HL-60 (cell line): ENCODE results near the gene BCL2L12.

Experiments
- DNase-seq, 2 experiments: peaks; one replicate each; pipeline ENCODE4 v3.0.0-alpha.2; 2010 to 2020; ENCODE audit warnings: low read depth in 1 of 2, low spot score in 1 of 2
- H3K27ac ChIP-seq: fragments of 250-450 bp; sonication (Bioruptor Pico); replicated peaks from 2 replicates; pipeline ENCODE4 v1.5.1; 2020; ENCODE audit warnings: mild to moderate bottlenecking, moderate library complexity
- H3K27me3 ChIP-seq: fragments of 250-450 bp; sonication (Bioruptor Pico); 2 replicates; pipeline ENCODE4 v1.5.1; 2021; ENCODE audit warnings: mild to moderate bottlenecking, moderate library complexity; ENCODE audit not compliant: insufficient read depth, poor library complexity, severe bottlenecking
- H3K4me3 ChIP-seq: replicated peaks from 2 replicates; pipeline ENCODE4 v1.5.1; 2011; ENCODE audit warnings: mild to moderate bottlenecking, control low read depth, low read length; ENCODE audit not compliant: insufficient read depth
- CTCF ChIP-seq: IDR thresholded peaks from one replicate; pipeline ENCODE4 v1.5.1; 2011; ENCODE audit warnings: low read length, control low read depth, inconsistent platforms; ENCODE audit not compliant: insufficient read depth
- GABPA ChIP-seq: IDR thresholded peaks from 2 replicates; pipeline ENCODE4 v1.6.1; 2012; ENCODE audit warnings: low read depth
- POLR2AphosphoS5 ChIP-seq: IDR thresholded peaks from 2 replicates; pipeline ENCODE4 v1.6.1; 2012; ENCODE audit warnings: low read depth
- REST ChIP-seq: IDR thresholded peaks from 2 replicates; pipeline ENCODE4 v1.6.1; 2012; ENCODE audit warnings: low read depth; ENCODE audit not compliant: insufficient replicate concordance
- SPI1 ChIP-seq: IDR thresholded peaks from 2 replicates; pipeline ENCODE4 v1.6.1; 2012; ENCODE audit warnings: low read depth, mild to moderate bottlenecking, borderline replicate concordance

The BCL2L12 gene

DNA sequence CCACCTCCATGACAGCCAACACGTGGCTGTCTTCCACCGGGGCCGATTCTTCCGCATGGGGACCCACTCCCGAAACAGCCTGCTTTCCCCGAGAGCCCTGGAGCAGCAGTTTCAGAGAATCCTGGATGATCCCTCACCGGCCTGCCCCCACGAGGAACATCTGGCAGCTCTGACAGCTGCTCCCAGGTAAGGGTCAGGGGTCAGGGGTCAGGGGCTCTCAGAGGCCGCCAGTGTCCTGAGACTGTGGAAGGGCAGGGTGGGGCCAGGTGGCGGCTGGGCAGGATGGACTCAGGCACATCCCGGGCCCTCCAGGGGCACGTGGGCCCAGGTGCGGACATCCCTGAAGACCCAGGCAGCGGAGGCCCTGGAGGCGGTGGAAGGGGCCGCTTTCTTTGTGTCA is 40.2 kb downstream of the BCL2L12 start:
- no peak overlapping the region for H3K27ac ChIP-seq
- TF ChIP-seq REST (no peak), SPI1 (no peak), CTCF (no peak), POLR2AphosphoS5 (no peak), GABPA (no peak)
- H3K4me3 ChIP-seq = no peak overlapping the region
- DNase-seq = no peak
- peaks cover 2% of the 10 kb centered on the region for H3K27me3 ChIP-seq

DNA sequence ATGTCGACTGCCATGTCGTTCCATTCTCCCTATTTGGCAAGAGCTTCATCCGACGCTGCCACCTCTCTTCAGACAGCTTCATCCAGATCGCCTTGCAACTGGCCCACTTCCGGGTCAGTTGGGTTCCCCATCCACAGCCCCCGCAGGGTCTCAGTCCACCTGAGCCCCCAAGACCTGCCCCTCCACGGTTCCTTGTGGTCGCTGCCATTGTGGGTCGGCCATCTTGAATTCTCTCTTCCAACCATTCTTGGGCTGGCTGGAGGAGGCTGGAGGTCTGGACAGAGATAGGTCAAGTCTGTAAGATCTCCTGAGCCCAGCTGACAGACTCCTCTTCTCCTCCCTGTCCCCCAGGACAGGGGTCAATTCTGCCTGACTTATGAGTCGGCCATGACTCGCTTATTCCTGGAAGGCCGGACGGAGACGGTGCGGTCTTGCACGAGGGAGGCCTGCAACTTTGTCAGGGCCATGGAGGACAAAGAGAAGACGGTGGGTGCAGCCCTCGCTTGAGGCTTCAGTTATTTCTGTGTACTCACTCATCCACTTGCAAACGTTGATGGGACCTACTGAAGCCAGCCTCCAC is 44.7 kb downstream of the BCL2L12 start:
- no peak for DNase-seq
- no peak for TF ChIP-seq GABPA
- TF ChIP-seq SPI1 = no peak
- no peak for TF ChIP-seq CTCF
- no peak for TF ChIP-seq REST
- TF ChIP-seq POLR2AphosphoS5 = no peak
- no peak overlapping the region for H3K27ac ChIP-seq

GRCh38 chr19:49712397-49712859 is 46.7 kb downstream of the BCL2L12 start:
- Histone ChIP-seq H3K27ac (no peak overlapping the region), H3K27me3 (no peaks in the 10 kb centered on the region), H3K4me3 (no peak overlapping the region)
- DNase-seq = no peak
- no peak for TF ChIP-seq REST
- TF ChIP-seq SPI1 = no peak
- no peak for TF ChIP-seq CTCF
- TF ChIP-seq POLR2AphosphoS5 = no peak
- TF ChIP-seq GABPA = no peak

More for the DNA sequence above, 44.7 kb downstream of the BCL2L12 start:
- Histone ChIP-seq H3K27me3 (no peaks in the 10 kb centered on the region), H3K4me3 (no peak overlapping the region)
